HCT116 (cell line): Measurements from ENCODE around the gene NAALADL2. TPM values are rescaled to one million over a fixed set of nuclear protein-coding genes. Genes with fewer than 3 reads are reported as not detected.

Experiments
- ATAC-seq: fragments of 200-7000 bp; cut with Tn5 transposase; 2 replicates; pipeline ENCODE4 v1.9.1; 2020; ENCODE audit warnings: mild to moderate bottlenecking, moderate library complexity
- BruUV-seq: library from RNA; stranded (reverse); fragments of 400-500 nt; replicated peaks from 2 replicates; lab custom pipeline; 2021; lab: Mats Ljungman, UMichigan
- CTCF ChIA-PET: fragments of 300-600 bp; sonication (Branson Sonifier 250); formaldehyde crosslinking; loops from one replicate; lab custom pipeline; 2021; ENCODE audit warnings: antibody characterized with exemption; lab: Charles Lee
- POLR2A ChIA-PET: fragments of 300-600, 350-600 bp; sonication (Branson Sonifier 250); formaldehyde crosslinking; loops from one replicate; lab custom pipeline; 2021; ENCODE audit warnings: antibody characterized with exemption; lab: Charles Lee
- RAD21 ChIA-PET, 2 experiments: fragments of 300-600 bp; sonication (Branson Sonifier 250); formaldehyde crosslinking; loops; one replicate each; lab custom pipeline; 2023; ENCODE audit warnings: low total read pairs in 2 of 2; ENCODE audit not compliant: uncharacterized antibody in 2 of 2, unreplicated experiment in 2 of 2, low non-redundant PET in 1 of 2; lab: Charles Lee
- DNase-seq: peaks from one replicate; pipeline ENCODE4 v3.0.0-alpha.2; 2010; ENCODE audit warnings: low read depth, low spot score
- H2AFZ ChIP-seq: fragments of 200-600 bp; shearing (Covaris generic), sonication (generic); 2 replicates; pipeline ENCODE4 v1.6.1; 2017; ENCODE audit warnings: low read depth, mixed run types, mixed read lengths, antibody characterized with exemption, low read length; ENCODE audit not compliant: poor library complexity, severe bottlenecking
- H3K27ac ChIP-seq: 2 replicates; pipeline ENCODE4 v1.5.1; 2012; ENCODE audit warnings: low read depth, low read length
- H3K27me3 ChIP-seq: fragments of 200-600 bp; sonication (generic); 2 replicates; pipeline ENCODE4 v1.6.1; 2016; ENCODE audit warnings: mixed run types, low read length, mixed read lengths; ENCODE audit not compliant: insufficient read depth
- H3K36me3 ChIP-seq, 2 experiments: fragments of 200-500 bp in 1 of 2; fragments of 200-600 bp in 1 of 2; sonication (Bioruptor generic) in 1 of 2; sonication (generic) in 1 of 2; 2 replicates each; pipeline versions ENCODE4 v1.5.1 to v1.6.1; 2014 to 2016; ENCODE audit warnings: low read length in 2 of 2, inconsistent platforms in 1 of 2, mixed read lengths in 1 of 2, mixed run types in 1 of 2; ENCODE audit not compliant: insufficient read depth in 2 of 2, control insufficient read depth in 1 of 2
- H3K4me1 ChIP-seq, 2 experiments: fragments of 200-600 bp in 1 of 2; sonication (generic) in 1 of 2; 2 replicates each; pipeline versions ENCODE4 v1.5.1 to v1.6.1; 2012 to 2017; ENCODE audit warnings: low read length in 2 of 2, inconsistent platforms in 1 of 2, mild to moderate bottlenecking in 1 of 2, mixed read lengths in 1 of 2, mixed run types in 1 of 2, moderate library complexity in 1 of 2; ENCODE audit not compliant: insufficient read depth in 2 of 2, control insufficient read depth in 1 of 2
- H3K4me2 ChIP-seq: fragments of 200-600 bp; sonication (generic); 2 replicates; pipeline ENCODE4 v1.6.1; 2017; ENCODE audit warnings: mixed run types, low read length, mixed read lengths
- H3K4me3 ChIP-seq, 2 experiments: fragments of 200-600 bp in 1 of 2; sonication (generic) in 1 of 2; replicated peaks in 1 of 2; 2 replicates each; pipeline ENCODE4 v1.5.1; 2011 to 2016; ENCODE audit warnings: low read length in 2 of 2, control low read depth in 1 of 2, low read depth in 1 of 2, mild to moderate bottlenecking in 1 of 2, mixed read lengths in 1 of 2, mixed run types in 1 of 2
- H3K79me2 ChIP-seq: fragments of 200-600 bp; sonication (generic); 2 replicates; pipeline ENCODE4 v1.6.1; 2017; ENCODE audit warnings: mild to moderate bottlenecking, mixed run types, low read length, moderate library complexity, mixed read lengths; ENCODE audit not compliant: insufficient read depth
- H3K9ac ChIP-seq: fragments of 200-600 bp; sonication (generic); 2 replicates; pipeline ENCODE4 v1.6.1; 2016; ENCODE audit warnings: low read length, mixed read lengths
- H3K9me2 ChIP-seq: fragments of 200-600 bp; sonication (generic), shearing (Covaris generic); 2 replicates; pipeline ENCODE4 v1.6.1; 2017; ENCODE audit warnings: mixed run types, mild to moderate bottlenecking, moderate library complexity; ENCODE audit not compliant: insufficient read depth
- H3K9me3 ChIP-seq, 2 experiments: fragments of 200-500 bp in 1 of 2; fragments of 200-600 bp in 1 of 2; sonication (Bioruptor generic) in 1 of 2; sonication (generic) in 1 of 2; 2 replicates each; pipeline ENCODE4 v1.6.1; 2014 to 2017; ENCODE audit warnings: low read length in 2 of 2, mixed read lengths in 2 of 2, inconsistent platforms in 1 of 2, low read depth in 1 of 2, mild to moderate bottlenecking in 1 of 2, mixed run types in 1 of 2, moderate library complexity in 1 of 2; ENCODE audit not compliant: control insufficient read depth in 1 of 2, insufficient read depth in 1 of 2
- H4K20me1 ChIP-seq: fragments of 200-600 bp; sonication (generic), shearing (Covaris generic); 2 replicates; pipeline ENCODE4 v1.6.1; 2017; ENCODE audit warnings: mixed run types, mild to moderate bottlenecking, moderate library complexity; ENCODE audit not compliant: insufficient read depth
- ATF3 ChIP-seq: IDR thresholded peaks from 2 replicates; pipeline ENCODE4 v1.6.1; 2012
- CEBPB ChIP-seq: IDR thresholded peaks from 2 replicates; pipeline ENCODE4 v1.6.1; 2012; ENCODE audit warnings: low read depth
- ELF1 ChIP-seq: IDR thresholded peaks from 2 replicates; pipeline ENCODE4 v1.6.1; 2012; ENCODE audit warnings: low read depth, borderline replicate concordance
- FOSL1 ChIP-seq: IDR thresholded peaks from 2 replicates; pipeline ENCODE4 v1.6.1; 2012; ENCODE audit warnings: low read depth
- POLR2AphosphoS5 ChIP-seq: IDR thresholded peaks from 2 replicates; pipeline ENCODE4 v1.6.1; 2011; ENCODE audit warnings: mild to moderate bottlenecking, low read depth, low read length, moderate library complexity
- REST ChIP-seq: IDR thresholded peaks from 2 replicates; pipeline ENCODE4 v1.6.1; 2012; ENCODE audit warnings: low read depth
- SIN3A ChIP-seq: IDR thresholded peaks from 2 replicates; pipeline ENCODE4 v1.6.1; 2012; ENCODE audit warnings: low read depth
- SRF ChIP-seq: IDR thresholded peaks from 2 replicates; pipeline ENCODE4 v1.6.1; 2012; ENCODE audit warnings: low read depth
- ZBTB33 ChIP-seq: IDR thresholded peaks from 2 replicates; pipeline ENCODE4 v1.6.1; 2011; ENCODE audit warnings: mild to moderate bottlenecking, low read length, moderate library complexity; ENCODE audit not compliant: insufficient replicate concordance; ENCODE audit errors: extremely low read depth
- ZNF274 ChIP-seq: fragments of 200-500 bp; sonication (Bioruptor generic); IDR thresholded peaks from 2 replicates; pipeline ENCODE4 v1.6.1; 2014; ENCODE audit warnings: mild to moderate bottlenecking, low read depth, low read length, inconsistent platforms
- intact Hi-C: fragments of 100-400 bp; cut with micrococcal nuclease; formaldehyde crosslinking; loops from 2 replicates; pipeline ENCODE4 v1.10.0; 2022
- total RNA-seq: library from RNA; stranded (reverse); gene quantifications from one replicate; pipeline ENCODE4 v1.2.1, GENCODE V29; 2021; ENCODE audit not compliant: unreplicated experiment

NAALADL2 gene
- total RNA-seq, 1 experiment from 2014 or later: 2.9 TPM

GRCh38 chr3:175041369-175041768 is 182.2 kb downstream of the NAALADL2 start:
- ATAC-seq: no peak
- CTCF ChIA-PET: no interaction called here

More at GRCh38 chr3:175041369-175041768, 182.2 kb downstream of the NAALADL2 start:
- no peaks in the 10 kb centered on the region for H3K9me3 ChIP-seq
- no peaks in the 10 kb centered on the region for H3K79me2 ChIP-seq
- no peak overlapping the region for H3K4me2 ChIP-seq
- H2AFZ ChIP-seq: no peak overlapping the region
- no peak overlapping the region for H3K27ac ChIP-seq
- no peaks in the 10 kb centered on the region for H3K36me3 ChIP-seq
- POLR2A ChIA-PET: no interaction called here
- H3K27me3 ChIP-seq: no peaks in the 10 kb centered on the region
- H3K4me1 ChIP-seq: no peaks in the 10 kb centered on the region
- no peaks in the 10 kb centered on the region for H3K9me2 ChIP-seq
- no peak overlapping the region for H3K9ac ChIP-seq
- no peak for DNase-seq
- no peak overlapping the region for H3K4me3 ChIP-seq
- no peak for TF ChIP-seq ZBTB33
- TF ChIP-seq SIN3A: no peak
- TF ChIP-seq POLR2AphosphoS5: no peak
- TF ChIP-seq ELF1: no peak
- no peak for TF ChIP-seq REST
- TF ChIP-seq FOSL1: no peak
- no peak for TF ChIP-seq SRF
- no peak for TF ChIP-seq ZNF274
- TF ChIP-seq ATF3: no peak
- no peak for TF ChIP-seq CEBPB
- TF ChIP-seq, all 23 proteins: peak for 0
- BruUV-seq: no TSS peak
- intact Hi-C loops: no loop called here
- no peaks in the 10 kb centered on the region for H4K20me1 ChIP-seq
- RAD21 ChIA-PET: no interaction called here
